ENCODE data around the gene DMBT1.

Gene DMBT1

DNA sequence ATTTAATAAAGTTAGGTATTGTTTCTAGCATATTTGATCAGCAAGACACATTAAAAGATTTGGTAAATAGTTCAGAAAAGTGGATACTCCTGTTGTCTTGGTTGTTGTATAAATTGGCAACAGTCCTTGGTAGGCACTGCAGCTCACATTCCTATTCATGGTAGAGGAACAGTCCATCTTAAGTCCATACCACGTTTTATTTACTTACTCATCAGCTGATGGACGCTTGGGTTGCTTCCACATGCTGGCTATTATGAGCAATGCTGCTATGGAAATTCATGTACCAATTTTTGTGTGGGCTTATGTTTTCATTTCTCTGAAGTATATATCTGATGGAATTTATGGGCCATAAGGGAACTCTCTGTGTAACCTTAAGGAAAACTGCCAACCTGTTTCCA is 95.8 kb downstream of the DMBT1 start:
- no peak overlapping the region for H3K4me3 ChIP-seq (ENCODE audit: low read depth, low read length)
- TF ChIP-seq, protein P1, sequence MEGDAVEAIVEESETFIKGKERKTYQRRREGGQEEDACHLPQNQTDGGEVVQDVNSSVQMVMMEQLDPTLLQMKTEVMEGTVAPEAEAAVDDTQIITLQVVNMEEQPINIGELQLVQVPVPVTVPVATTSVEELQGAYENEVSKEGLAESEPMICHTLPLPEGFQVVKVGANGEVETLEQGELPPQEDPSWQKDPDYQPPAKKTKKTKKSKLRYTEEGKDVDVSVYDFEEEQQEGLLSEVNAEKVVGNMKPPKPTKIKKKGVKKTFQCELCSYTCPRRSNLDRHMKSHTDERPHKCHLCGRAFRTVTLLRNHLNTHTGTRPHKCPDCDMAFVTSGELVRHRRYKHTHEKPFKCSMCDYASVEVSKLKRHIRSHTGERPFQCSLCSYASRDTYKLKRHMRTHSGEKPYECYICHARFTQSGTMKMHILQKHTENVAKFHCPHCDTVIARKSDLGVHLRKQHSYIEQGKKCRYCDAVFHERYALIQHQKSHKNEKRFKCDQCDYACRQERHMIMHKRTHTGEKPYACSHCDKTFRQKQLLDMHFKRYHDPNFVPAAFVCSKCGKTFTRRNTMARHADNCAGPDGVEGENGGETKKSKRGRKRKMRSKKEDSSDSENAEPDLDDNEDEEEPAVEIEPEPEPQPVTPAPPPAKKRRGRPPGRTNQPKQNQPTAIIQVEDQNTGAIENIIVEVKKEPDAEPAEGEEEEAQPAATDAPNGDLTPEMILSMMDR (IDR thresholded peaks at IDR 0.05; ENCODE audit: low read depth, low read length), result no peak

DNA sequence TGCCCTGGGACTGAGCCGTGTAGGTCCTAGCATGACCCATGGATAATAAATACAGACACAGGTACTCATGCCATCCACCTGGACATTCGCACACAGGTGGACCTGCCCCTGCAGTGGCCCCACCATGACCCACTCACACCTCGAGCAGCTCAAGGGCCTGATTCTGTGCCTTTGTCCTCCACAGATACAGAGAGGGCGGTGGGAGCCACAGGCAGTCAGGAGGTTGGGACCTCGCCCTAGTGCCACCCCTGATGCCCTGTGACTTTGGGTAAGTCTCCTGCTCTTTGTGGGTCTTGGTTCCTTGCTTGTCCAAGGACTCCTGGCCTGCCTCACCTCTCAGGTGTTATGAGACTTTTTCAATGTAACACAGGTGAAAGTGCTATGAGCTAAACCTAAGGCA is 96.2 kb downstream of the DMBT1 start:
- no peak overlapping the region for H3K4me3 ChIP-seq (ENCODE audit: low read depth, low read length)
- TF ChIP-seq, protein P1 (IDR thresholded peaks at IDR 0.05; ENCODE audit: low read depth, low read length), result no peak

DNA sequence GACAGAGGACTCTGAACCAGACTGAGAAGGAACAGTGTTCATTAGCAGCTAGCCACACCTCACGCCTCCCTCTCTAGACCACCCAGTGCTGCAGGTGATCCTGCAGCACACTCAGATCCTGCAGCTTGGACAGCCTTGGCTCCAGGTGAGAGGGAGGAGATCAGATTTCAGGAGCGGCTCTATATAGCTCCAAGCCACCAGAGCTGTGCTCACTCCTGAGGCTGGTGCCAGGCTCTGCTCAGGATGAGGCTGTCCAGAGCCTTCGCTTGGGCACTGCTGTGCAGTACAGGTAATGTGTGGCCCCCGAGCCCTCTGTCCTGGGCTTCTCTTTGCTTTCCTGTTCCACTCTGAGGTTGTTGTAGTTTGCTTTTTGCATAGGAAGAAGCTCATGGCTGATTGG is 96.7 kb downstream of the DMBT1 start:
- no peak overlapping the region for H3K4me3 ChIP-seq (ENCODE audit: low read depth, low read length)
- TF ChIP-seq, protein P1 (IDR thresholded peaks at IDR 0.05; ENCODE audit: low read depth, low read length), result no peak

DNA sequence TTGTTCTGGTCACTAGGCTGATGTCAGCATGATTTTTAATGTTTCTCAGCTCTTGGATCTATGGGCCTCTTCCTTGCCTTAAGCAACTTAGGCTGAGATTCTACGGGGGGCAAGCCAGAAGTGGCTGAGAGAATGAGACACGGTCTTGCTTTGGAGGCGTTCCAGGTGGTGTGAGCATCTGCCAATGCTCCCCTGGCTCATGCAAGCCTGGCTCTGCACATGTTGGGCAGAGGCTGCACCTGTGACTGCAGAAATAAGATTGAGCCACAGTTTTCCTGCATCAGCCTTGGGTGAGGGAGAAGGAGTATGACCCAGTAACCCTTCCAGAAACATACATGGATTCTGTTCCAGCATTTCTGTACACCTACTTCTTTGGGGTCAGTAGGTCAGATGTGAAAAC is 97.2 kb downstream of the DMBT1 start:
- TF ChIP-seq, protein P1 (IDR thresholded peaks at IDR 0.05; ENCODE audit: low read depth, low read length), result no peak

DNA sequence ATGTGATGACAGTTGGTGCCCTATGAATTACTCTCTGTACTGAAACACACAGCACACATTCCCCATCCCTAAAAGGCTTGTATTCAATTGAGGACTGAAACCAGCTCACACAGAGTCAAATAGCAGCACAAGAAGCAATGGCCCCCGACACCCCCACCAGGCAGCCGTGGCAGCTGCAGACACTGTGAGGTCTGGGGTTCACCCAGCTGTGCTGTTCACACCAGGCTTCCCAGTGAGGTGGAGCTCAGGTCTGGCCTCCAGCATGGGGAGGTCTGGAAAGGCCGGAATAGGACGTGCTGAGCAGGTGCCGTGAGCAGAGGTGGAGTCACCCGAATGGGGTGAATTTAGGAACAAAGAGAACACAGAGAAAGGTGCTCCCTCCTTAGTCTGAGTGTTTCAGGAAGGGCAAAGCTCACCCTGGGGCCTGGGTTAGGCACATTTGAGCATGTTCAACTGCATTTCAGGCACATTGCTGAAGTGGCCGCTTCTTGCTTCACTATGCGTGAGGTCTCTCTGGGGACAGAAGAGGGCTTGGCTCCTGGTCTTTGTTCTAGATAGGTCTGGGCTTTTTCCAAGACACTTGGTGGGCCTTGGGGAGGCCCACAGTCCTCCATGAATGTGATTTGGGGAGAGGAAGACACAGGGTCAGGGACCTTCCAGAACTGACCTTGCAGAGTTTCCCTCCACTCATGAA is 97.9 kb downstream of the DMBT1 start:
- TF ChIP-seq, protein P1 (IDR thresholded peaks at IDR 0.05; ENCODE audit: low read depth, low read length), result no peak
- no peak overlapping the region for H3K4me3 ChIP-seq (ENCODE audit: low read depth, low read length)

More for the DNA sequence above, 97.2 kb downstream of the DMBT1 start:
- H3K4me3 ChIP-seq (ENCODE audit: low read depth, low read length), result no peak overlapping the region

DNA sequence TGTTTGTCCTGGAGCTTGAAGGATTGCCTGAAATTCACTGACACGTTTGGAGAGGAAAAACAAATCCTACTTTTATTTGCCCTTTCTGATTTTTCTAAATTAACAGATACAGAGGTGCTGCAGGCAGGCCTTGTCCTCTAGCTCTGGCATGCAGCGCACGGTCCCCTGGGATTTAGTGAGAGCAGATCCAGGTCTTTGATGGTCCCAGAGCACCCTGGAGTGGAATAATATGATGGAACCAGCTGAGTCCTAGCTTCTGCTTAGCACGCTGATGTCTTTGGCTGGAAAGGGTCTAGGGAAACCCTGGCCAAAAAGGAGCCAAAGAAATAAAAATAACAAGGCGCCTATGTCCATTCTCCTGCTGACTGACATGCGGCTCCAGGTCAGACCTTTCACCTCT is 98.6 kb downstream of the DMBT1 start:
- H3K4me3 ChIP-seq (ENCODE audit: low read depth, low read length), result no peak overlapping the region
- TF ChIP-seq, protein P1 (IDR thresholded peaks at IDR 0.05; ENCODE audit: low read depth, low read length), result no peak

DNA sequence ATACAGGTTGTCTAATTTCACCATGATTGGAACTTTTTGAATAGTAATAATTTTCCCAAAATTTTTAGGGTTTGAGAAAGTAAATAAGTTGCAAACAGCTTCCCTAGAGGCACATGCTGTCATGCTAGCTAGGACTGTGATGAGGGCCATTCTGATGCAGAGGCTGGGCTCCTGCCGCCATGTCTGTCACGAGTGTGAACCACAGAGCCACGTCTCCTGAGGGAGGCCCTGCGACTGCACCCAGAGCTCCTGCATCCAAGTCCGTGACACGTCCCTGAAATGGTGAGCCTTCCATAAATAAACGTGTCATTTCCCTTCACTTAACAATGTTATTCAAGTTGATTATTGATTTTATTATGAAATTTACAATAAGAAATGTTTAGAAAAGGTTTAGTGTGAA is 99.1 kb downstream of the DMBT1 start:
- TF ChIP-seq, protein P1 (IDR thresholded peaks at IDR 0.05; ENCODE audit: low read depth, low read length), result no peak
- no peak overlapping the region for H3K4me3 ChIP-seq (ENCODE audit: low read depth, low read length)
